WTC11 (cell line): ENCODE data around the gene CRADD. TPM values are rescaled to one million over a fixed set of nuclear protein-coding genes. Genes with fewer than 3 reads are reported as not detected.

Source experiments
- ATAC-seq: fragments of 200-7000 bp; cut with Tn5 transposase; 2 replicates; pipeline ENCODE4 v1.10.0; 2021; ENCODE audit warnings: mild to moderate bottlenecking, moderate library complexity
- CTCF ChIA-PET: fragments of 300-600 bp; sonication (Branson Sonifier 250); formaldehyde crosslinking; loops from one replicate; lab custom pipeline; 2021; ENCODE audit warnings: antibody characterized with exemption; lab: Charles Lee
- POLR2A ChIA-PET: fragments of 350-600 bp; sonication (Branson Sonifier 250); formaldehyde crosslinking; loops from one replicate; lab custom pipeline; 2021; ENCODE audit warnings: antibody characterized with exemption; lab: Charles Lee
- DNase-seq: peaks from one replicate; pipeline ENCODE4 v3.0.0; 2021; ENCODE audit warnings: low spot score
- H3K27ac Mint-ChIP-seq: 2 replicates; pipeline ENCODE4 v1.8.0; 2021; ENCODE audit warnings: mixed read lengths
- H3K27me3 Mint-ChIP-seq: 2 replicates; pipeline ENCODE4 v1.8.0; 2021; ENCODE audit warnings: low read depth, mild to moderate bottlenecking, moderate library complexity, mixed read lengths
- H3K36me3 Mint-ChIP-seq: 2 replicates; pipeline ENCODE4 v1.8.0; 2021; ENCODE audit warnings: mixed read lengths
- H3K4me1 Mint-ChIP-seq: 2 replicates; pipeline ENCODE4 v1.8.0; 2022; ENCODE audit warnings: mixed read lengths
- H3K4me3 Mint-ChIP-seq: 2 replicates; pipeline ENCODE4 v1.8.0; 2021; ENCODE audit warnings: mild to moderate bottlenecking, moderate library complexity, mixed read lengths
- H3K9me3 Mint-ChIP-seq: 2 replicates; pipeline ENCODE4 v1.8.0; 2021; ENCODE audit warnings: mixed read lengths
- GABPB1 ChIP-seq: sonication (generic); formaldehyde crosslinking; IDR thresholded peaks from 2 replicates; pipeline ENCODE4 v1.8.1; 2023; ENCODE audit warnings: mild to moderate bottlenecking, missing genetic modification reagents
- IRF2 ChIP-seq: sonication (generic); formaldehyde crosslinking; IDR thresholded peaks from 2 replicates; pipeline ENCODE4 v1.8.0; 2022; ENCODE audit warnings: low read depth, missing genetic modification reagents, borderline replicate concordance
- KAT7 ChIP-seq: sonication (generic); formaldehyde crosslinking; IDR thresholded peaks from 2 replicates; pipeline ENCODE4 v1.8.1; 2023; ENCODE audit warnings: missing genetic modification reagents, mild to moderate bottlenecking, borderline replicate concordance
- MLX ChIP-seq: sonication (generic); formaldehyde crosslinking; IDR thresholded peaks from 2 replicates; pipeline ENCODE4 v1.8.1; 2023; ENCODE audit warnings: mild to moderate bottlenecking, missing genetic modification reagents, moderate library complexity
- NFYB ChIP-seq: sonication (generic); formaldehyde crosslinking; conservative IDR thresholded peaks from 2 replicates; pipeline ENCODE4 v1.8.0; 2022; ENCODE audit warnings: low read depth, missing genetic modification reagents
- NR2C2 ChIP-seq: sonication (generic); formaldehyde crosslinking; IDR thresholded peaks from 2 replicates; pipeline ENCODE4 v1.8.0; 2022; ENCODE audit warnings: mild to moderate bottlenecking, missing genetic modification reagents
- PRRX2 ChIP-seq: fragments of 250-450 bp; sonication (Bioruptor Pico); IDR thresholded peaks from 2 replicates; pipeline ENCODE4 v1.8.0; 2021; ENCODE audit warnings: mild to moderate bottlenecking
- ZNF219 ChIP-seq: sonication (generic); formaldehyde crosslinking; IDR thresholded peaks from 2 replicates; pipeline ENCODE4 v1.8.0; 2023; ENCODE audit warnings: missing genetic modification reagents, mild to moderate bottlenecking, borderline replicate concordance
- ZNF232 ChIP-seq: sonication (generic); formaldehyde crosslinking; IDR thresholded peaks from 2 replicates; pipeline ENCODE4 v1.8.0; 2022; ENCODE audit warnings: mild to moderate bottlenecking, missing genetic modification reagents
- ZNF532 ChIP-seq: fragments of 250-450 bp; sonication (Bioruptor Pico); IDR thresholded peaks from 2 replicates; pipeline ENCODE4 v1.9.0; 2021; ENCODE audit warnings: mild to moderate bottlenecking, borderline replicate concordance
- total RNA-seq: library from RNA; stranded (reverse); gene quantifications from 3 replicates; pipeline ENCODE4 v1.2.3, GENCODE V29; 2021
- TF ChIP-seq, protein P1 (sequence below): fragments of 250-450 bp; sonication (Bioruptor Pico); IDR thresholded peaks from 2 replicates; pipeline ENCODE4 v1.9.0; 2021; ENCODE audit warnings: mild to moderate bottlenecking
- TF ChIP-seq, protein P2 (sequence below): sonication (generic); formaldehyde crosslinking; IDR thresholded peaks from 2 replicates; pipeline ENCODE4 v1.8.0; 2022; ENCODE audit warnings: mild to moderate bottlenecking, missing genetic modification reagents
- TF ChIP-seq, protein P3 (sequence below): sonication (generic); formaldehyde crosslinking; IDR thresholded peaks from 2 replicates; pipeline ENCODE4 v1.8.1; 2022; ENCODE audit warnings: mild to moderate bottlenecking, moderate library complexity, missing genetic modification reagents
- TF ChIP-seq, protein P4 (sequence below): sonication (generic); formaldehyde crosslinking; IDR thresholded peaks from 2 replicates; pipeline ENCODE4 v1.8.0; 2022; ENCODE audit warnings: missing genetic modification reagents

CRADD gene
- total RNA-seq, 1 experiment from 2014 or later = 11.6 TPM

DNA sequence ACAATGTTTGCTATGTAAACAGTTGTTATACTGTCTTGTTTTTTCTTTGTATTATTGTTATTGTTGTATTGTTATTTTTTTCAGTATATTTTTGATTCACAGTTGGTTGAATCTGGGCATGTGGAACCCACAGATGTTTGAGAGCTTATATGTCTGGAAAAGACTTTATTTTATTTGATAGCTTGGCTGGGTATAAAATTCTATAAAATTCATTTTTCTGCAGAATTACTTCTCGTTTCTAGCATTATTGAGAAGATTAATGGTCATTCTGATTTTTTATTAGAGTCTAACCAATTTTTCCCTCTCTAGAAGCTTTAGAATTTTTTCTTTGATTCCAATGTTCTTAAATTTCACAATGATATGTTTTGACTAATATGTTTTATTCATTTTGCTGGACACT, 188.6 kb downstream of the CRADD start (continued):
- no peak for TF ChIP-seq ZNF219

- ATAC-seq = no peak
- peaks cover 81% of the 10 kb centered on the region for H3K9me3 Mint-ChIP-seq
- H3K36me3 Mint-ChIP-seq = peaks cover 37% of the 10 kb centered on the region
- H3K27me3 Mint-ChIP-seq = no peaks in the 10 kb centered on the region; the same call in 1 of the 2 replicates
- H3K4me1 Mint-ChIP-seq = no peaks in the 10 kb centered on the region
- POLR2A ChIA-PET = no interaction called here
- no peak for DNase-seq
- TF ChIP-seq, protein P1, sequence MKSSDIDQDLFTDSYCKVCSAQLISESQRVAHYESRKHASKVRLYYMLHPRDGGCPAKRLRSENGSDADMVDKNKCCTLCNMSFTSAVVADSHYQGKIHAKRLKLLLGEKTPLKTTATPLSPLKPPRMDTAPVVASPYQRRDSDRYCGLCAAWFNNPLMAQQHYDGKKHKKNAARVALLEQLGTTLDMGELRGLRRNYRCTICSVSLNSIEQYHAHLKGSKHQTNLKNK (CRISPR knock-in tag) = no peak
- no peak for TF ChIP-seq IRF2
- no peak for TF ChIP-seq MLX (CRISPR knock-in tag)
- TF ChIP-seq, protein P2, sequence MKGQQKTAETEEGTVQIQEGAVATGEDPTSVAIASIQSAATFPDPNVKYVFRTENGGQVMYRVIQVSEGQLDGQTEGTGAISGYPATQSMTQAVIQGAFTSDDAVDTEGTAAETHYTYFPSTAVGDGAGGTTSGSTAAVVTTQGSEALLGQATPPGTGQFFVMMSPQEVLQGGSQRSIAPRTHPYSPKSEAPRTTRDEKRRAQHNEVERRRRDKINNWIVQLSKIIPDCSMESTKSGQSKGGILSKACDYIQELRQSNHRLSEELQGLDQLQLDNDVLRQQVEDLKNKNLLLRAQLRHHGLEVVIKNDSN (CRISPR knock-in tag) = no peak
- TF ChIP-seq, protein P3, sequence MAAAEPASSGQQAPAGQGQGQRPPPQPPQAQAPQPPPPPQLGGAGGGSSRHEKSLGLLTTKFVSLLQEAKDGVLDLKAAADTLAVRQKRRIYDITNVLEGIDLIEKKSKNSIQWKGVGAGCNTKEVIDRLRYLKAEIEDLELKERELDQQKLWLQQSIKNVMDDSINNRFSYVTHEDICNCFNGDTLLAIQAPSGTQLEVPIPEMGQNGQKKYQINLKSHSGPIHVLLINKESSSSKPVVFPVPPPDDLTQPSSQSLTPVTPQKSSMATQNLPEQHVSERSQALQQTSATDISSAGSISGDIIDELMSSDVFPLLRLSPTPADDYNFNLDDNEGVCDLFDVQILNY (CRISPR knock-in tag) = no peak
- TF ChIP-seq NR2C2 = no peak
- TF ChIP-seq ZNF232 = no peak
- TF ChIP-seq KAT7 (CRISPR knock-in tag) = no peak
- no peak for TF ChIP-seq GABPB1 (CRISPR knock-in tag)
- no peak for TF ChIP-seq ZNF532 (CRISPR knock-in tag)
- TF ChIP-seq, protein P4, sequence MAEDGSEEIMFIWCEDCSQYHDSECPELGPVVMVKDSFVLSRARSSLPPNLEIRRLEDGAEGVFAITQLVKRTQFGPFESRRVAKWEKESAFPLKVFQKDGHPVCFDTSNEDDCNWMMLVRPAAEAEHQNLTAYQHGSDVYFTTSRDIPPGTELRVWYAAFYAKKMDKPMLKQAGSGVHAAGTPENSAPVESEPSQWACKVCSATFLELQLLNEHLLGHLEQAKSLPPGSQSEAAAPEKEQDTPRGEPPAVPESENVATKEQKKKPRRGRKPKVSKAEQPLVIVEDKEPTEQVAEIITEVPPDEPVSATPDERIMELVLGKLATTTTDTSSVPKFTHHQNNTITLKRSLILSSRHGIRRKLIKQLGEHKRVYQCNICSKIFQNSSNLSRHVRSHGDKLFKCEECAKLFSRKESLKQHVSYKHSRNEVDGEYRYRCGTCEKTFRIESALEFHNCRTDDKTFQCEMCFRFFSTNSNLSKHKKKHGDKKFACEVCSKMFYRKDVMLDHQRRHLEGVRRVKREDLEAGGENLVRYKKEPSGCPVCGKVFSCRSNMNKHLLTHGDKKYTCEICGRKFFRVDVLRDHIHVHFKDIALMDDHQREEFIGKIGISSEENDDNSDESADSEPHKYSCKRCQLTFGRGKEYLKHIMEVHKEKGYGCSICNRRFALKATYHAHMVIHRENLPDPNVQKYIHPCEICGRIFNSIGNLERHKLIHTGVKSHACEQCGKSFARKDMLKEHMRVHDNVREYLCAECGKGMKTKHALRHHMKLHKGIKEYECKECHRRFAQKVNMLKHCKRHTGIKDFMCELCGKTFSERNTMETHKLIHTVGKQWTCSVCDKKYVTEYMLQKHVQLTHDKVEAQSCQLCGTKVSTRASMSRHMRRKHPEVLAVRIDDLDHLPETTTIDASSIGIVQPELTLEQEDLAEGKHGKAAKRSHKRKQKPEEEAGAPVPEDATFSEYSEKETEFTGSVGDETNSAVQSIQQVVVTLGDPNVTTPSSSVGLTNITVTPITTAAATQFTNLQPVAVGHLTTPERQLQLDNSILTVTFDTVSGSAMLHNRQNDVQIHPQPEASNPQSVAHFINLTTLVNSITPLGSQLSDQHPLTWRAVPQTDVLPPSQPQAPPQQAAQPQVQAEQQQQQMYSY (CRISPR knock-in tag) = no peak
- TF ChIP-seq NFYB (CRISPR knock-in tag) = no peak
- no peak for TF ChIP-seq PRRX2 (CRISPR knock-in tag)
- H3K4me3 Mint-ChIP-seq = no peak overlapping the region
- CTCF ChIA-PET = no interaction called here
- H3K27ac Mint-ChIP-seq = no peak overlapping the region
Observed at GRCh38 chr12:93868771-93869170, 191.6 kb downstream of the CRADD start.
